Vagina (tissue), 2 donors: ENCODE measurements around the gene DDX17.

Source experiments
- CTCF ChIP-seq, 3 experiments: fragments of 450-650 bp in 2 of 3; fragments of 200-600 bp in 1 of 3; sonication (generic) in 1 of 3; IDR thresholded peaks; one replicate each; pipeline ENCODE4 v1.5.1; 2017 to 2019; ENCODE audit warnings: antibody characterized with exemption in 3 of 3, mild to moderate bottlenecking in 2 of 3, moderate library complexity in 2 of 3
- POLR2AphosphoS5 ChIP-seq, 2 donors: sonication (generic); formaldehyde crosslinking; IDR thresholded peaks; one replicate each; pipeline ENCODE4 v1.9.0; 2017; ENCODE audit warnings: antibody characterized with exemption in 2 of 2, mild to moderate bottlenecking in 2 of 2, low read depth in 1 of 2; ENCODE audit not compliant: insufficient read depth in 1 of 2

- no peak for TF ChIP-seq CTCF (IDR thresholded peaks at IDR 0.05)
- TF ChIP-seq POLR2AphosphoS5 (IDR thresholded peaks at IDR 0.05; ENCODE audit: insufficient read depth in 1 of 2, low read depth in 1 of 2) = no peak
Measured at GRCh38 chr22:38453066-38453672, 52.9 kb downstream of the DDX17 start.
